BJ (cell line): ENCODE data around the gene APCDD1. TPM values are rescaled to one million over a fixed set of nuclear protein-coding genes. Genes with fewer than 3 reads are reported as not detected.

ENCODE experiments used
- CTCF ChIA-PET: fragments of 350-600 bp; formaldehyde crosslinking; extraction: SDS; loops from one replicate; lab custom pipeline; 2021; ENCODE audit warnings: antibody characterized with exemption, inconsistent platforms; lab: Yijun Ruan, JAX
- POLR2A ChIA-PET: fragments of 300-600 bp; sonication (Branson Sonifier 250); formaldehyde crosslinking; extraction: SDS; loops from one replicate; lab custom pipeline; 2021; ENCODE audit warnings: antibody characterized with exemption; lab: Charles Lee
- DNase-seq: peaks from one replicate; pipeline ENCODE4 v3.0.0-alpha.2; 2011; ENCODE audit warnings: low read depth
- H3K27me3 ChIP-seq: 2 replicates; pipeline ENCODE4 v1.6.0; 2011; ENCODE audit warnings: low read length; ENCODE audit not compliant: control insufficient read depth, insufficient read depth
- H3K36me3 ChIP-seq: 2 replicates; pipeline ENCODE4 v1.5.1; 2011; ENCODE audit warnings: low read length; ENCODE audit not compliant: control insufficient read depth, insufficient read depth
- H3K4me3 ChIP-seq: 2 replicates; pipeline ENCODE4 v1.5.1; 2011; ENCODE audit warnings: low read depth, mild to moderate bottlenecking, control low read depth, low read length
- polyA plus RNA-seq: library from polyadenylated mRNA; depleted of rRNA; stranded (reverse); fragments of >200 nt; gene quantifications from 2 replicates; pipeline ENCODE4 v1.2.3, GENCODE V29; 2011
- TF ChIP-seq, protein P1 (sequence below): IDR thresholded peaks from 2 replicates; pipeline ENCODE4 v1.5.1; 2011; ENCODE audit warnings: low read depth, mild to moderate bottlenecking, control low read depth, inconsistent platforms, low read length, moderate library complexity; ENCODE audit not compliant: insufficient read depth

The APCDD1 gene
- polyA plus RNA-seq, 1 experiment: 32.4 TPM

DNA sequence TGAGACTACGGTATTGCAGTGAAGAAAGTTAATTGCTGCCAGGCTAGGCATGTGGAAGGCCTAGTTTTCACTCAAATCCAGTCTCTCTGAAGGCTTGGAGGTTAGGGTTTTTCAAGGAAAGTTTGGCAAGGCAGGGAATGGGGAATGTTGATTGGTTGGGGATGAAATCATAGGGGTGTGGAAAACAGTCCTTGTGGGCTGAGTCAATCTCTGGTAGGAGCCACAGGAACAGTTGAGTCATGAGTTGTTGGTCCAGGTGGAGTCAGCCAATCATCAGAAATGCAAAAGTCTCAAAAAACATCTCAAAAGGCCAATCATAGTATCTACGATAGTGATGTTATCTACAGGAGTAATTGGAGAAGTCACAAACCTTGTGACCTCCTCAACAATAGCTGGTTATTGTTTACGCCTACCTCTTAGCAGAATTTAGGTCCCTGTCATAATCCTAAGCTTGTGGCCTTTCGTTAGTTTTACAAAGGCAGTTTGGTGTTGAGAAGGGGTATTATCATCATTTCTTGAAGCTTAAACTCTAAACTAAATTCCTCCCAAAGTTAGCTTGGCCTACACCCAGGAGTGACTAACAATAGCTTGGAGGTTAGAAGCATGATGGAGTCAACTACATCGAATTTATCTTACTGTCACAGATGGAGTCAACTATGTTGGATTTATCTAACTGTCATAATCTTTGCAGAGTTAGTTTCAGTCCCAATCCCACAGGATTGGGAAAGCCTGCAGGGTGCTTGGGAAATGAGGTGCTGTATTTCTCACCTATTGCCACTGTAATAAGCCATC is 33.7 kb upstream of the APCDD1 start:
- Histone ChIP-seq H3K27me3 (peaks cover under 1% of the 10 kb centered on the region; the same call in 1 of the 2 replicates), H3K36me3 (no peaks in the 10 kb centered on the region), H3K4me3 (no peak overlapping the region)
- TF ChIP-seq, protein P1, sequence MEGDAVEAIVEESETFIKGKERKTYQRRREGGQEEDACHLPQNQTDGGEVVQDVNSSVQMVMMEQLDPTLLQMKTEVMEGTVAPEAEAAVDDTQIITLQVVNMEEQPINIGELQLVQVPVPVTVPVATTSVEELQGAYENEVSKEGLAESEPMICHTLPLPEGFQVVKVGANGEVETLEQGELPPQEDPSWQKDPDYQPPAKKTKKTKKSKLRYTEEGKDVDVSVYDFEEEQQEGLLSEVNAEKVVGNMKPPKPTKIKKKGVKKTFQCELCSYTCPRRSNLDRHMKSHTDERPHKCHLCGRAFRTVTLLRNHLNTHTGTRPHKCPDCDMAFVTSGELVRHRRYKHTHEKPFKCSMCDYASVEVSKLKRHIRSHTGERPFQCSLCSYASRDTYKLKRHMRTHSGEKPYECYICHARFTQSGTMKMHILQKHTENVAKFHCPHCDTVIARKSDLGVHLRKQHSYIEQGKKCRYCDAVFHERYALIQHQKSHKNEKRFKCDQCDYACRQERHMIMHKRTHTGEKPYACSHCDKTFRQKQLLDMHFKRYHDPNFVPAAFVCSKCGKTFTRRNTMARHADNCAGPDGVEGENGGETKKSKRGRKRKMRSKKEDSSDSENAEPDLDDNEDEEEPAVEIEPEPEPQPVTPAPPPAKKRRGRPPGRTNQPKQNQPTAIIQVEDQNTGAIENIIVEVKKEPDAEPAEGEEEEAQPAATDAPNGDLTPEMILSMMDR: no peak
- ChIA-PET POLR2A (interaction anchor here (0.6 kb wide), 1 partner anchor 378 kb away, joined by 3 read pairs; no protein-coding TSS in a partner anchor), CTCF (interaction anchor here (0.9 to 2.6 kb wide), 4 partner anchors 17 to 99 kb away, joined by 3 to 11 read pairs (median 5); no protein-coding TSS in a partner anchor)
- DNase-seq: no peak

DNA sequence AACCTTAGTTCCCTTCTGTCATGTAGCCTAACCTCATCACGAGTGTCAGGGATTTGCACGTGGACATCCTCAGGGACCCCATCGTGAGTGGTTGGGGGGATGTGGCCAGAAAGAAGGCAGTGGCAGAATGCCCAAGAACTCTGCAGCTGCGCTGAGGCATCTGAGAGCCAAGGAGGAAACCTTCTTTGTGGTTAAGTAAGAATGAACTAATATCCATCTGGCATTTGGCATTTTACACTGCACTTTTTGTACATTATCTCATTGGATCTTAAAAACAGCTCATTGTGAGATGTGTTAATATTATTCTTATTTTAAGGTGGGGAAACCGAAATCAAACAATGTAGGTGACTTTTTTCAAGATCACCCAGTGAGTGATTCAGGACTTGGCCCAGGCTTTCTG is 32.6 kb upstream of the APCDD1 start:
- CTCF ChIA-PET: interaction anchor here (0.9 to 2.6 kb wide), 4 partner anchors 16 to 98 kb away, joined by 3 to 11 read pairs (median 5); no protein-coding TSS in a partner anchor
- Histone ChIP-seq H3K36me3 (no peaks in the 10 kb centered on the region), H3K27me3 (peaks cover 4% of the 10 kb centered on the region), H3K4me3 (no peak overlapping the region)
- DNase-seq: no peak
- POLR2A ChIA-PET: no interaction called here
- TF ChIP-seq, protein P1: no peak

DNA sequence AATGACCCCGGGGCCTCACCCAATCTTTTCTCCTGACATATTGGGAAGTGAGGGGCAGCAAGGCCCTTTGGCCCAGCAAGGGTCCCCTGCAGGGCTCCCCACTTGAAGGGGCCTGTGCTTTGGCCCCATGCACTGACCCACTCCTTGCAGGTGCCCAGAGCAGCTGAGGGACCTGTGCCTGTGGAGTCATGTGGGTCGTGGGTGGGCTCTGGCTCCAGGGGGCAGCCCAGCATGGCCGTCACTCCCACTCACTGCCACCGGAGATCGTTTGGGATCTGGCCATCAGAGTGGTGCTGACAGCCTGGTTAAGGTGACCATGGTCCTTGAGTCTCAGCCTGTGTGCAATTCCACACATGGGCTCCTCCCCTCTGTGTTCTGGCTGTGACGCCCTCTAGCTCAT is 31.7 kb upstream of the APCDD1 start:
- CTCF ChIA-PET: interaction anchor here (2.6 kb wide), 1 partner anchor 15 kb away, joined by 11 read pairs; no protein-coding TSS in a partner anchor
- no peak overlapping the region for H3K4me3 ChIP-seq
- peaks cover 4% of the 10 kb centered on the region for H3K27me3 ChIP-seq
- TF ChIP-seq, protein P1: no peak
- H3K36me3 ChIP-seq: no peaks in the 10 kb centered on the region
- no peak for DNase-seq
- POLR2A ChIA-PET: no interaction called here

DNA sequence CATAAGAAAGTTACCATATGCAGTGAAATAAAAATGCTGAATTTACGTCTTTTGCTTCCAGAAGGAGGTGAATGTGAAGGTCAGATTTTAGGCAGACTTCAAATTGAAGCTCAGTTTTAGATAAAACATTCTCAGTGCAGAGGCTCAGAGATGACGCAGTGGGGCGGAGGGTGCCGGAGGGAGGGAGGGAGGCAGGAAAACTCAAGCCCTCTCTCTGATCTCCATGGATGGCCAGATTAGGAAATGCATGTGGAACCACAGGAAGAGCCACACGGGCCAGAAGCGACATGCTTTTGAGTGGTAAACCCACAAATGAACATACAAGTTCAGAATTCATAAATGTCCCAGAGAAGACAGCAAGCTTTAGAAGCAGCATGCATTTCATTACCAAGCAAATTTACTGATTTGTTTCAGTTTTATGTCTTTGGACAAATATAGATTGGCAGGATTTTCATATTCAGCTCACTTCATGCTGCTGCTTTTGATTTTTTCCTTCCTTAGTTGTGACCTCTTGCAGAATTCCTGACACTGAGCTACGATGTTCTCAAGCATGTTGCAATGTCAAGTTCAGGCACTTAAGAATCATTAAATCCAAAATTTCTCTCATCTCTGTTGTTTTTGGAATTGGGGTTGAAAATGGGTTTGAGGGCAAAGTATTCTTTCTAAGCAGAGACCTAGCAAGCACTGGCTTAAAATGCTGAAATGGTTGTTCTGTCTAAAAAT is 29.7 kb upstream of the APCDD1 start:
- TF ChIP-seq, protein P1: no peak
- Histone ChIP-seq H3K4me3 (no peak overlapping the region), H3K36me3 (no peaks in the 10 kb centered on the region), H3K27me3 (peaks cover 8% of the 10 kb centered on the region)
- POLR2A ChIA-PET: no interaction called here
- CTCF ChIA-PET: interaction anchor here (0.9 kb wide), 1 partner anchor 77 kb away, joined by 3 read pairs; no protein-coding TSS in a partner anchor
- no peak for DNase-seq

DNA sequence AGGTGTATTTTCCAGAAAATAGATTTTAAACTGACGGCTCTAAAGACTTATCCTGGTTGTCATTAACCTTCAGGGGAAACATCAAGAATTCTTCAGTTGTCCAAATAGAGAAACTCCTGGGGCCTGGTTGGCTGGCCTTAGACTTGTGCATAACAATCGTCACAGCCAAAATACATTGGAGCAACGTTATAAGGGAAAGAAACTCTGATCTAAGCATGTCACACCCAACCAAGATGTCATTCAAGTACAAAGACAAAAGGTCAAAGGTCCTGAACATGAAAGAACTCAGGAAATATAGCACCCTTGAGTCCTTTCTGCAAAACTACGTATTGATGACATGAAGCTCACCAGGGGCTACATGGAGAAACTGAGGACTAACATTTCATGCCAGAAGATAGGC is 23.8 kb upstream of the APCDD1 start:
- H3K4me3 ChIP-seq: no peak overlapping the region
- H3K36me3 ChIP-seq: no peaks in the 10 kb centered on the region
- TF ChIP-seq, protein P1: no peak
- no peak for DNase-seq
- H3K27me3 ChIP-seq: peaks cover 10% of the 10 kb centered on the region
- ChIA-PET POLR2A (no interaction called here), CTCF (no interaction called here)
